ENCODE data around the gene PPP1R3F.

- TF ChIP-seq, protein P1, sequence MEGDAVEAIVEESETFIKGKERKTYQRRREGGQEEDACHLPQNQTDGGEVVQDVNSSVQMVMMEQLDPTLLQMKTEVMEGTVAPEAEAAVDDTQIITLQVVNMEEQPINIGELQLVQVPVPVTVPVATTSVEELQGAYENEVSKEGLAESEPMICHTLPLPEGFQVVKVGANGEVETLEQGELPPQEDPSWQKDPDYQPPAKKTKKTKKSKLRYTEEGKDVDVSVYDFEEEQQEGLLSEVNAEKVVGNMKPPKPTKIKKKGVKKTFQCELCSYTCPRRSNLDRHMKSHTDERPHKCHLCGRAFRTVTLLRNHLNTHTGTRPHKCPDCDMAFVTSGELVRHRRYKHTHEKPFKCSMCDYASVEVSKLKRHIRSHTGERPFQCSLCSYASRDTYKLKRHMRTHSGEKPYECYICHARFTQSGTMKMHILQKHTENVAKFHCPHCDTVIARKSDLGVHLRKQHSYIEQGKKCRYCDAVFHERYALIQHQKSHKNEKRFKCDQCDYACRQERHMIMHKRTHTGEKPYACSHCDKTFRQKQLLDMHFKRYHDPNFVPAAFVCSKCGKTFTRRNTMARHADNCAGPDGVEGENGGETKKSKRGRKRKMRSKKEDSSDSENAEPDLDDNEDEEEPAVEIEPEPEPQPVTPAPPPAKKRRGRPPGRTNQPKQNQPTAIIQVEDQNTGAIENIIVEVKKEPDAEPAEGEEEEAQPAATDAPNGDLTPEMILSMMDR (IDR thresholded peaks at IDR 0.05): no peak
- TF ChIP-seq POLR2AphosphoS5 (IDR thresholded peaks at IDR 0.05): no peak
- TF ChIP-seq POLR2A (IDR thresholded peaks at IDR 0.05): no peak
- TF ChIP-seq EP300 (IDR thresholded peaks at IDR 0.05): no peak
Observed at GRCh38 chrX:49287665-49288064, 18.1 kb downstream of the PPP1R3F start.

Measured in stomach (tissue), 4 donors.